Astrocyte (in vitro differentiated cells and primary cell): Measurements from ENCODE around the gene RAB3B. TPM values are rescaled to one million over a fixed set of nuclear protein-coding genes. Genes with fewer than 3 reads are reported as not detected.

ENCODE experiments used
- DNase-seq: peaks from one replicate; pipeline ENCODE4 v3.0.0-alpha.2; 2010; ENCODE audit warnings: low read depth
- FAIRE-seq: peaks from 2 replicates; lab custom pipeline; 2011; peaks lifted over from hg19 to GRCh38; lab: Jason Lieb, UNC
- H2AFZ ChIP-seq: 2 replicates; pipeline ENCODE4 v1.6.0; 2012; ENCODE audit warnings: low read depth, low read length, inconsistent platforms
- H3K27ac ChIP-seq: 2 replicates; pipeline ENCODE4 v1.5.1; 2011; ENCODE audit warnings: low read depth, low read length, inconsistent platforms
- H3K27me3 ChIP-seq: 2 replicates; pipeline ENCODE4 v1.6.0; 2011; ENCODE audit warnings: low read length, inconsistent platforms; ENCODE audit not compliant: insufficient read depth
- H3K36me3 ChIP-seq: 2 replicates; pipeline ENCODE4 v1.5.1; 2011; ENCODE audit warnings: low read length, inconsistent platforms; ENCODE audit not compliant: insufficient read depth
- H3K4me1 ChIP-seq: 2 replicates; pipeline ENCODE4 v1.5.1; 2011; ENCODE audit warnings: low read length, inconsistent platforms; ENCODE audit not compliant: insufficient read depth
- H3K4me2 ChIP-seq: 2 replicates; pipeline ENCODE4 v1.6.0; 2012; ENCODE audit warnings: low read length, inconsistent platforms
- H3K4me3 ChIP-seq: 2 replicates; pipeline ENCODE4 v1.5.1; 2011; ENCODE audit warnings: low read depth, mild to moderate bottlenecking, low read length, inconsistent platforms; ENCODE audit not compliant: insufficient read depth
- H3K79me2 ChIP-seq: 2 replicates; pipeline ENCODE4 v1.6.0; 2012; ENCODE audit warnings: mild to moderate bottlenecking, low read length, inconsistent platforms; ENCODE audit not compliant: insufficient read depth
- H3K9ac ChIP-seq: 2 replicates; pipeline ENCODE4 v1.6.0; 2012; ENCODE audit warnings: mild to moderate bottlenecking, low read length, inconsistent platforms
- H3K9me3 ChIP-seq: 2 replicates; pipeline ENCODE4 v1.5.1; 2012; ENCODE audit warnings: low read depth, mild to moderate bottlenecking, low read length, inconsistent platforms; ENCODE audit not compliant: insufficient read depth
- H4K20me1 ChIP-seq: 2 replicates; pipeline ENCODE4 v1.6.0; 2012; ENCODE audit warnings: low read length, inconsistent platforms; ENCODE audit not compliant: insufficient read depth
- H3K27ac Mint-ChIP-seq: one replicate; pipeline ENCODE4 v1.8.0; 2021; ENCODE audit warnings: mild to moderate bottlenecking, mixed read lengths; ENCODE audit not compliant: unreplicated experiment
- H3K27me3 Mint-ChIP-seq: one replicate; pipeline ENCODE4 v1.8.0; 2021; ENCODE audit warnings: low read depth, mixed read lengths; ENCODE audit not compliant: unreplicated experiment
- H3K36me3 Mint-ChIP-seq: one replicate; pipeline ENCODE4 v1.8.0; 2021; ENCODE audit warnings: low read depth, mixed read lengths; ENCODE audit not compliant: unreplicated experiment
- H3K4me1 Mint-ChIP-seq: one replicate; pipeline ENCODE4 v1.8.0; 2021; ENCODE audit warnings: low read depth, mixed read lengths; ENCODE audit not compliant: unreplicated experiment
- H3K4me3 Mint-ChIP-seq: one replicate; pipeline ENCODE4 v1.8.0; 2021; ENCODE audit warnings: mild to moderate bottlenecking, moderate library complexity, mixed read lengths; ENCODE audit not compliant: unreplicated experiment
- H3K9me3 Mint-ChIP-seq: one replicate; pipeline ENCODE4 v1.8.0; 2021; ENCODE audit warnings: mild to moderate bottlenecking, mixed read lengths; ENCODE audit not compliant: unreplicated experiment
- CTCF ChIP-seq: IDR thresholded peaks from 2 replicates; pipeline ENCODE4 v1.5.1; 2011; ENCODE audit warnings: low read depth, mild to moderate bottlenecking, inconsistent platforms, low read length, moderate library complexity; ENCODE audit not compliant: insufficient read depth
- EZH2 ChIP-seq: IDR thresholded peaks from 2 replicates; pipeline ENCODE4 v1.6.1; 2012; ENCODE audit warnings: mild to moderate bottlenecking, low read length, inconsistent platforms; ENCODE audit not compliant: insufficient read depth
- total RNA-seq: library from RNA; stranded (reverse); gene quantifications from 2 replicates; pipeline ENCODE4 v1.2.1, GENCODE V29; 2021

Gene RAB3B
- total RNA-seq, 1 donor from 2014 or later: 49.2 TPM

- Histone ChIP-seq H4K20me1 (no peaks in the 10 kb centered on the region), H3K27me3 (no peaks in the 10 kb centered on the region), H3K36me3 (peaks cover 5% of the 10 kb centered on the region), H3K4me3 (no peak overlapping the region), H3K27ac (no peak overlapping the region), H3K4me1 (peaks cover 21% of the 10 kb centered on the region), H2AFZ (no peak overlapping the region), H3K79me2 (no peaks in the 10 kb centered on the region), H3K9me3 (no peaks in the 10 kb centered on the region), H3K9ac (no peak overlapping the region), H3K4me2 (no peak overlapping the region)
- TF ChIP-seq EZH2: no peak
- Mint-ChIP-seq H3K36me3 (peaks cover 15% of the 10 kb centered on the region), H3K27me3 (no peaks in the 10 kb centered on the region), H3K27ac (peak overlapping the region; percentile 3), H3K4me1 (peaks cover 41% of the 10 kb centered on the region), H3K4me3 (no peak overlapping the region), H3K9me3 (no peaks in the 10 kb centered on the region)
- DNase-seq (peak; percentile 41), FAIRE-seq (no peak)
Measured at GRCh38 chr1:51973587-51974474, 16.7 kb downstream of the RAB3B start.

DNA sequence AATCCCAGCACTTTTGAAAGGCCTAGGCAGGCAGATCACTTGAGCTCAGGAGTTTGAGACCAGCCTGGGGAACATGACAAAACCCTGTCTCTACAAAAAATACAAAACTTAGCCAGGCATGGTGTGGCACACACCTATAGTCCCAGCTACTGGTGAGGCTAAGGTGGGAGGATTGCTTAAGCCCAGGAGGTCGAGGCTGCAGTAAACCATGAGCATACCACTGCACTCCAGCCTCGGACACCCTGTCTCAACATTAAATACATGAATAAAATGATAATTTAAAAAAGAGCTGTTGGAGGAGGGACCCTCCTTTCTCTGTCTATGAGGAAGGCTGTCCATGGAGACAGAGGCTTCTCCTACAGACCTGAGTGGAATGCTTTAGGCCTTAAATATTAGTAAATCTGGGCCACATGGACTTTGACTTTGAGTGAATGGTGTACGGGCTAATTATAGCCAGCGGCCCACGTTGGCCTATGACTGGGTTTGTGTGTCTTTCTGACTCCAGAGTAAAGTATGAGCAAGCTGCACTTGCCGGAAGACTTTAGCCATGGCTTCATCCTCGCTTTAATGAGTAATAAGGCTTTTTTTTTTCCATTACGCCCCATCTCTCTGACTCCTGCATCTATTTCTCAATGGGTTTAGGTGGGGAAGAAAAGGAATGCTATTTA is 21.3 kb downstream of the RAB3B start:
- peak overlapping the region; percentile 52 for H3K9ac ChIP-seq
- DNase-seq (peak; percentile 98), FAIRE-seq (peak; percentile 88)

More for the DNA sequence above, 21.3 kb downstream of the RAB3B start:
- Histone ChIP-seq H3K79me2 (no peaks in the 10 kb centered on the region), H2AFZ (no peak overlapping the region), H3K27me3 (no peaks in the 10 kb centered on the region), H3K9me3 (no peaks in the 10 kb centered on the region), H3K4me1 (peaks cover 25% of the 10 kb centered on the region), H3K4me2 (peak overlapping the region; percentile 54), H3K27ac (peak overlapping the region; percentile 82), H3K4me3 (no peak overlapping the region), H3K36me3 (no peaks in the 10 kb centered on the region), H4K20me1 (no peaks in the 10 kb centered on the region)
- H3K27ac Mint-ChIP-seq: peak overlapping the region; percentile 99
- no peaks in the 10 kb centered on the region for H3K9me3 Mint-ChIP-seq
- no peaks in the 10 kb centered on the region for H3K27me3 Mint-ChIP-seq
- no peak for TF ChIP-seq EZH2
- no peak for TF ChIP-seq CTCF
- peaks cover 4% of the 10 kb centered on the region for H3K36me3 Mint-ChIP-seq
- H3K4me3 Mint-ChIP-seq: no peak overlapping the region
- H3K4me1 Mint-ChIP-seq: peaks cover 42% of the 10 kb centered on the region
